Measurements from ENCODE around the gene ID1. TPM values are rescaled to one million over a fixed set of nuclear protein-coding genes. Genes with fewer than 3 reads are reported as not detected.
"Not testable (repeated sequence)": the region's sequence is repeated elsewhere in the genome, so short reads cannot be mapped to it uniquely, and the experiment has no call there.

Gene ID1
- polyA plus RNA-seq, 3 donors = 82.2 to 436 (median 301) TPM

DNA sequence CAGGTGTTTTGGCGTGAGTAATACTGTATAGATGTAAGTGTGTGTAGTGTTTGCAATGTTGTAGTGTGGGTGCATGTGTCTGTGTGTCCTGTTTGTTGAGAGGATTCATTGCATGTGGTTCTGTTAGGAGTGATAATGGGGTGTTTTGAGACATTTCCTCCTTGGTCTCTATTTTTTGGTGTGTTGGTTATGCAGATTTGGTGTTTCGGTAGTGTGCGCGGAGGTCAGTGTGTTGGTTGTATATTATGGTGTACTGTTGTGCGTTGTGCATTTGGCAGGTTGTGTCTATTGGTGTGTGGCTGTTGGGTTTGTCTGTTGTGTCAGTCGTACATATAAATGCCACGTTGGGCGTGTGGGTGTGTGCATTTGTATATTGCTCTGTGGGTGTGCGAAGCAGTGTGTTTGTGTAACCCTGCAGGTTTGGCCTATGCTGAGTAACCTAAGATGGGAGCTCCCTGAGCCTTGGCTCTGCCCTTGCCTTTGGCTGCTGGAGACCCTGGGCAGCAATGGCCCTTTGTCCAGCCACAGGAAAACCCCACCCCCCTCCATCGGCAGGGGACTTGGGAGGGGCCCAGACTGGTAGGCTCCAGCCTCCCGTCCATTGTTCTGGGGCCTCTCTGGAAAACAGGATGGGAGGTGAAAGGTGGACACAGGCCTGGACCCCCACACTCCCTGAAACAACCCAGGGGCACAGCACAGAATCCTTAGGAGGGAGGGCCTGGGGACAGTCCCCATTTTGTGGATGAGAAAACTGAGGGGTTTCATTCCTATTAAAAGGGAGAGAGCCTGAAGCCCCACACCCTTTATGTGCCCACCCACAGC lies 10.3 kb upstream of the ID1 start:
- 71 to 83% (median 74%) methylated on average over 11 of the region's 11 CpGs for WGBS, 3 donors
- H3K27ac ChIP-seq (ENCODE audit: low read depth, low read length) = no peak overlapping the region

DNA sequence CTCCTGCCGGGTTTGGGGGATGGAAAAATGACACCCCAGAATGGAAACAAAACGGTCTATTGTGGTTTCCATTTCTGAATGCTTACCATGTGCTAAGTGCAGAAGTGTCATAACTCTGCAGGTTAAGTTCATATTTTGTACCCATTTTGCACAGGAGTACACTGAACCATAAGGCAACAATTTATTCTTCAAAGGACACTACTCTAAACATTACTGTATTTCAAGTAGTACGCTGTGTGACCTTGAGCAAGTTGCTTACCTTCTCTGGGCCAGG lies 9.8 kb upstream of the ID1 start:
- 61 to 85% (median 67%) methylated on average over 3 of the region's 3 CpGs for WGBS, 3 donors
- peak overlapping the region; percentile 53 for H3K27ac ChIP-seq (ENCODE audit: low read depth, low read length)

DNA sequence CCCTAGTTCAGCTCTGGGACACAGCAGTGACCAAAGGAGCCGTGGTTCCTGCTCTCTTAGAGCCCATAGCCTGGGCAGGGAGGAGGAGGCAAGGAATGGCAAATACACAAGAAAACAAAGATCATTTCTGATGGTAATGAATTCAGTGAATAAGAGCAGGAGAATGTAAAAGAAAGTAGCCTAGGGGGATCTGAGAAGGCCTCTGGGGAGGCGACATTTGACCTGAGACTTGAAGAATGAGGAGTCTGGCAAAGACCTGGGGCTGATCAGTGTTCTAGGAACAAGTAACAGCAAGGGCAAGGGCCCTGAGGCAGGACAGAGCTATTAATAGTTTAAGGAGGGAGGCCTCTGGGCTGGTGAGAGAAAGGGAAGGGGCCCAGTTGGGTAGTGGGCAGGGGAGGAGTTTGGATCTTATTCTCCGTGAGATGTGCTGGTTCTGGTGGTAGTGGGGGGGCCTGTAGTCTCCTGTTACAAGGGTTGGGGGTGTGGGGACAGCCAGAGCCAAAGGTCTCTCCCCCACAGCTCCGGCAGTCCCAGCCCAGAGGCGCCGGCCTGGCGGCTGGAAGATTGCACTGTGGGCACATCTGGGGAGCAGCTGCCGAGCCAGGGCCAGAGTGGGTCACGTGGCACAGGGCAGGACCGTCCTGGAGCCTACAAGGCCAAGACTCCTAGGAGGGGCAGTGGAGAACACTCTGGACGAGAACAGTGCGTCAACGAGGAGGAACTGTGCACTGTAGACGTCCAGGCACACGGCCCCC lies 9.3 kb upstream of the ID1 start:
- WGBS, 3 donors = 32 to 69% (median 40%) methylated on average over 14 to 15 of the region's 15 CpGs
- H3K27ac ChIP-seq (ENCODE audit: low read depth, low read length) = peak overlapping the region; percentile 53

DNA sequence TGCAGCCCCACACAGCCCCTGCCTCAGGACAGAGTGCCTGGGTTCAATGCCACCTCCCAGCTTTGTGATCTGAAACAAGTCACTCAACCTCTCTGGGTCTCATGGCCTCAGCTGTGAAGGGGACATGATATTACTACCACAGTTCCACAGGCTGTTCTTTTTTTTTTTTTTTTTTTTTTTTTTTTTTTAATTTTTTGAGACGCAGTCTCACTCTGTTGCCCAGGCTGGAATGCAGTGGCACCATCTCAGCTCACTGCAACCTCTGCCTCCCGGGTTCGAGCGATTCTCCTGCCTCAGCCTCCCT lies 8.7 kb upstream of the ID1 start:
- not testable (repeated sequence) for H3K27ac ChIP-seq (ENCODE audit: low read depth, low read length)
- 58 to 82% (median 71%) methylated on average over 4 of the region's 4 CpGs for WGBS, 3 donors

GRCh38 chr20:31596831-31597480 lies 8.1 kb upstream of the ID1 start:
- no peak overlapping the region for H3K27ac ChIP-seq (ENCODE audit: low read depth, low read length)
- WGBS, 3 donors = 75 to 83% (median 78%) methylated on average over 4 of the region's 4 CpGs

GRCh38 chr20:31597481-31597855 lies 7.6 kb upstream of the ID1 start:
- WGBS, 3 donors = 84 to 89% (median 85%) methylated on average over 2 of the region's 2 CpGs
- H3K27ac ChIP-seq (ENCODE audit: low read depth, low read length) = no peak overlapping the region

DNA sequence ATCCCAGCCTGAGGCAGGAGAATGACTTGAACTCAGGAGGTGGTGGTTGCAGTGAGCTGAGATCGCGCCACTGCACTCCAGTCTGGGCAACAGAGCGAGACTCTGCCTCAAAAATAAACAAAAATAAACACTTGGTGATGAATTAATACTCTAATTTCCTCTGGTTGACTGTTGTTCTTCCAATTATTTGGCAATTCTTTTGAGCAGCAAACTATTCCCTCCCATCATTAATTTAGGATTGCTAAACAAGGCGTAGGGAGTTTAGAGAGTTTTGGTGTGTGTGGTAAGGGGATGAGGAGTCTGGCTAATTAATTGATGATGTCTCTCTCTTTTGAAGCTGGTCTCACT lies 2.7 kb upstream of the ID1 start:
- no peak overlapping the region for H3K27ac ChIP-seq (ENCODE audit: low read depth, low read length)
- 70 to 82% (median 75%) methylated on average over 4 of the region's 4 CpGs for WGBS, 3 donors

GRCh38 chr20:31602779-31603441 lies 2.2 kb upstream of the ID1 start:
- no peak overlapping the region for H3K27ac ChIP-seq (ENCODE audit: low read depth, low read length)
- 57 to 71% (median 66%) methylated on average over 17 of the region's 17 CpGs for WGBS, 3 donors

- H3K27ac ChIP-seq (ENCODE audit: low read depth, low read length) = peak overlapping the region; percentile 21
- 8 to 13% (median 11%) methylated on average over 43 of the region's 43 CpGs for WGBS, 3 donors
These were observed 1.1 kb upstream of the ID1 start for GRCh38 chr20:31603822-31604566.

GRCh38 chr20:31604567-31605030 lies 490 bp upstream of the ID1 start:
- WGBS, 3 donors = 1% methylated on average over 14 of the region's 14 CpGs
- peak overlapping the region; percentile 21 for H3K27ac ChIP-seq (ENCODE audit: low read depth, low read length)

DNA sequence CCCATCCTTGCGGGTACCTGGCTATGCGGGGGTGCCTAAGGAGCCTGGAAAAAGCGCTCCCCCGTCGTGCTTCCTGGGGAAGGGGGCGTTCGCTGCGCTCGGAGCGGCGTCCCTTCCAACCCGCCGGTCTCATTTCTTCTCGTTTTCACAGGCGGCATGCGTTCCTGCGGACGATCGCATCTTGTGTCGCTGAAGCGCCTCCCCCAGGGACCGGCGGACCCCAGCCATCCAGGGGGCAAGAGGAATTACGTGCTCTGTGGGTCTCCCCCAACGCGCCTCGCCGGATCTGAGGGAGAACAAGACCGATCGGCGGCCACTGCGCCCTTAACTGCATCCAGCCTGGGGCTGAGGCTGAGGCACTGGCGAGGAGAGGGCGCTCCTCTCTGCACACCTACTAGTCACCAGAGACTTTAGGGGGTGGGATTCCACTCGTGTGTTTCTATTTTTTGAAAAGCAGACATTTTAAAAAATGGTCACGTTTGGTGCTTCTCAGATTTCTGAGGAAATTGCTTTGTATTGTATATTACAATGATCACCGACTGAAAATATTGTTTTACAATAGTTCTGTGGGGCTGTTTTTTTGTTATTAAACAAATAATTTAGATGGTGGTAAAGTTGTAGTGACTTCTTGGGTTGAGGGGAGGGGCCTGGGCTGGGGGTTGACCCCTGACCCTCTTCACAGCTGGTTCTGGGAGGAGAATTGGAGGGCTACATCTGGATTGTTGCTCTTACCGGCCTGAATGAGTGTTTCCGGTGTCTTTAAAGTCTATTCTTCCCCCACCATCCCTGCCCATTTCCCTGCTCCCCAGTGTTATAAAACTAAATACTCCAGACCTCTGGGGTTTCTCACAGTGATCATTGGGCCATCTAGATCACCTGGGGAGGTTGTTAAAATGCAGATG lies 1.1 kb downstream of the ID1 start:
- H3K27ac ChIP-seq (ENCODE audit: low read depth, low read length) = peak overlapping the region; percentile 52
- 3 to 26% (median 4%) methylated on average over 39 of the region's 39 CpGs for WGBS, 3 donors

GRCh38 chr20:31606804-31607639 lies 1.9 kb downstream of the ID1 start:
- 56 to 74% (median 59%) methylated on average over 8 of the region's 8 CpGs for WGBS, 3 donors

DNA sequence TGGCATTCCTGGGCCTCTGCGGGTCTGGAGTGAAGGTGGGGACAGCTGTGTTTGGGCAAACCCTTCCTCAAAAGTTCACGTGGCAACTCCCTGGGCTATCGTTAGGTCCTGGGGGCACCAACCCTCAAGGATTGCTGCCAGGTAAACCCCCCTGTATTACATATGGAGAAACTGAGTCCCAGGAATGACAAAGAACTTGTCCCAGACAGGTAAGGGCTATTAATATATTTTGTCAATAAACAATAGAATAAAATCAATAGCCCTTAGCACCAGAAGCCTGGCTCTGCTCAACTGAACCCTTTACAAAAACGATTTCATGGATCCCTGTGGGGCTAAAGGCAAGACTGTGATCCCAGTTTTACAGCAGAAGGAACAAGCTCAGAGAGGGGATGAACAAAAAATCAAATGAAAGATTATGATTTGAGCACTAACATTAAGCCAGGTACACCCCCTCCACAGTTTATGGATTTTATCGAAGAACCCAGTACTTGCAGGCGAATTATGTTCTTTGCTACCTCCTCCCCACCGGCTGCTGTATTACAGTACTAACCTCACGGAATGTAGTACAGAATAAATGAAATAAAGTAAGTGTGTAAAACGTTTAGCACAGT lies 2.7 kb downstream of the ID1 start:
- no peak overlapping the region for H3K27ac ChIP-seq (ENCODE audit: low read depth, low read length)
- WGBS, 3 donors = 41 to 56% (median 42%) methylated on average over 9 of the region's 9 CpGs

More at GRCh38 chr20:31606804-31607639, 1.9 kb downstream of the ID1 start:
- peak overlapping the region; percentile 57 for H3K27ac ChIP-seq (ENCODE audit: low read depth, low read length)

DNA sequence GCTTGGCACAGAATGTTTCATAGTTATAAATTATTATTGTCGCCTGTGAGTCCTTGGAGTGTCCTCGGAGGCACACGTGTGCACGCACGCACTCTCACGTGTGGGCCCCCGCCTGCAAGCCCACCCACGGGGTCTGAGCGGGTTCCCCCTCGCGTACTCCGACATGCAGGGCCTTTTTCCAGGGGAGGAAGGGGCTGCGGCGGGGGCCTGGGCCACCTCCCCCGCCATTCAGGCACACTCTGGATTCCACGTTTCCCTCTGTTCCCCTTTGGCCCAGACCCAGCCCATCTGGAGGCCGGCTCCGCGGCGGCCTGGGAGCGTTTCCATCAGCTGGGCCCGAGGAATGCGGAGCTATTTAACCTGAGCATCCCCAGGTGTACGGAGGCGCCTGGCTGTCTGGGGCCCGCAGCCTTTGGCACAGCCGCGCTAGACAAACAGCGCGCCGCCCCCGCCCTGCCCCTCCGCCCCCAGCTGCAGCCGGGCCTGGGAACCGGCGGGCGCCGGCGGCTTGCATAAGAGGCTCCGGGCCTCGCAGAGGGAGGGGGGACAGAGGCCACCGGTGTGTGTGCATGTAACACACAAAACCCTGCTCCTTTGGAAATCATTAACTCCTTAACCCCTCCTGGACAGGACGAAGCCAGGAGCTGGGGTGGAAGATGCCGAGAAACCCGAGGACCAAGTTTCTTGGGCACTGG lies 3.3 kb downstream of the ID1 start:
- 7 to 11% (median 10%) methylated on average over 36 to 45 of the region's 45 CpGs for WGBS, 3 donors
- H3K27ac ChIP-seq (ENCODE audit: low read depth, low read length) = no peak overlapping the region

DNA sequence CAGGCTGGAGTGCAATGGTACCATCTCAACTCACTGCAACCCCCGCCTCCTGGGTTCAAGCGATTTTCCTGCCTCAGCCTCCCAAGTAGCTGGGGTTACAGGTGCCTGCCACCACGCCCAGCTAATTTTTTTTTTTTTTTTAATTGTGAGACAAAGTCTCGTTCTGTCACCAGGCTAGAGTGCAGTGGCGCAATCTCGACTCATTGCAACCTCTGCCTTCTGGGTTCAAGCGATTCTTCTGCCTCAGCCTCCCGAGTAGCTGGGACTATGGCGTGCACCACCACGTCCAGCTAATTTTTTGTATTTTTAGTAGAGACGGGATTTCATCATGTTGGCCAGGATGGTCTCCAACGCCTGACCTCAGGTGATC lies 7.2 kb downstream of the ID1 start:
- 65 to 79% (median 71%) methylated on average over 12 of the region's 12 CpGs for WGBS, 3 donors
- not testable (repeated sequence) for H3K27ac ChIP-seq (ENCODE audit: low read depth, low read length)

DNA sequence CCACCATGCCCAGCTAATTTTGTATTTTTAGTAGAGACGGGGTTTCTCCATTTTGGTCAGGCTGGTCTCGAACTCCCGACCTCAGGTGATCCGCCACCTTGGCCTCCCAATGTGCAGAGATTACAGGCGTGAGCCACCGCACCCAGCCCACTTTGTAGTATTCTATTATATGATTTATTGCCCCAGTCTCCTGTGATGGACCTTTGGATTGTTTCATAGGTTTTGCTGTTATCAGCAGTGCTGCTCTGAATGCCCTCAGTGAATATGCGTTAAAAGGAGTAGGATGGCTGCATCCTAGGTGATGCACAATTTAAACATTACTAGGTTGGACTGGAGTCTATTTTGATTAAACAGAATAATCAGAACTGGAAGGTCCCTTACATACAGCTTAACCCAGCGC lies 10.3 kb downstream of the ID1 start:
- WGBS, 3 donors = 88 to 94% (median 91%) methylated on average over 8 of the region's 8 CpGs
- no peak overlapping the region for H3K27ac ChIP-seq (ENCODE audit: low read depth, low read length)
